ES-I3 (cell line): Measurements from ENCODE around the gene EHMT1.
"Not testable (repeated sequence)": the region's sequence is repeated elsewhere in the genome, so short reads cannot be mapped to it uniquely, and the experiment has no call there.

ENCODE experiments used
- H3K36me3 ChIP-seq: 2 replicates; pipeline ENCODE4 v1.6.1; 2013; ENCODE audit warnings: mild to moderate bottlenecking, low read length, control low read depth, moderate library complexity; ENCODE audit not compliant: insufficient read depth
- H3K4me1 ChIP-seq: 2 replicates; pipeline ENCODE4 v1.6.1; 2013; ENCODE audit warnings: mild to moderate bottlenecking, control low read depth, low read length; ENCODE audit not compliant: insufficient read depth
- H3K9ac ChIP-seq: 2 replicates; pipeline ENCODE4 v1.6.1; 2013; ENCODE audit warnings: low read depth, mild to moderate bottlenecking, low read length, moderate library complexity
- H3K9me3 ChIP-seq: 2 replicates; pipeline ENCODE4 v1.6.1; 2013; ENCODE audit warnings: mild to moderate bottlenecking, low read length, moderate library complexity; ENCODE audit not compliant: control insufficient read depth, insufficient read depth

Gene EHMT1

DNA sequence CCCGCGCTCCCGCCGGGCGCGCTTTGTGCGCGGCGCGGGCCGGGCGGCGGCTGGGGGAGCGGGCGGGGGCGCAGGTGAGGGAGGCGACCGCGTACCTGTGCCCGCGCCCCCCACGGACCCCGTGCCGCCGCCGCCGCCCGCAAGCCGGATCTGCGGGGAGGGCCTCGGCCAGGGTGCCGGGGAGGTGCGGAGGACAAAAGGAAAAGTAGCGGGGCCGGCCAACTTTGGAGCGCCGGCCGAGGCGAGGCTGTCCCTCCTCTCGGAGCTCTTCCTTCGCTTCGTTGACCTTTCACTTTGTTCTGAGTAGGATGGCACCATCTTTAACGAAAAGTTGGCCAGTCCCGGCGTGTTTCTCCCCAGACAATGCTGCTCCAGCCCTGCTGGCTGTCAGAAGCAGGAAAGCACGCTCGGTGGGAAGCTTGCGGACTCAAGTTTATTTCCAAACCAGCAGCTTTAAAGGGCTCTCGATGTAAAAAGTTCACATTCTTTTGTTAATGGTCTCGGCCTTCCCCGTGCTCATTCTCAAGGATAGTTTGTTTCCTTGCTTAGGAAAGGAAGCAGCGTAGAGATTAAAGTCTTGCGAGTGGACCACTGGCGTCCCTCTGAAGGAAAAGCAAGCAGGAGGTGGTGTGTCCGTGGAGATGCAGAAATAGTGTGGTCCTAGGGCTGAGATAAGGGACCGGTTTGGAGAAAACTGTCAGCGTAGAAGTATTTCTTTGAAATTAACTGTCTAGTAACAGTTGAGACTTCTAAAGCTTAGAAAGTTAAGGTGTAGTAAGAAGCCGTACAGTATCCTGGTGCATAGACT is 639 bp downstream of the EHMT1 start:
- Histone ChIP-seq H3K36me3 (peaks cover 12% of the 10 kb centered on the region), H3K9me3 (no peaks in the 10 kb centered on the region), H3K9ac (peak overlapping the region; percentile 89), H3K4me1 (peaks cover 10% of the 10 kb centered on the region; the same call in 1 of the 2 replicates)

DNA sequence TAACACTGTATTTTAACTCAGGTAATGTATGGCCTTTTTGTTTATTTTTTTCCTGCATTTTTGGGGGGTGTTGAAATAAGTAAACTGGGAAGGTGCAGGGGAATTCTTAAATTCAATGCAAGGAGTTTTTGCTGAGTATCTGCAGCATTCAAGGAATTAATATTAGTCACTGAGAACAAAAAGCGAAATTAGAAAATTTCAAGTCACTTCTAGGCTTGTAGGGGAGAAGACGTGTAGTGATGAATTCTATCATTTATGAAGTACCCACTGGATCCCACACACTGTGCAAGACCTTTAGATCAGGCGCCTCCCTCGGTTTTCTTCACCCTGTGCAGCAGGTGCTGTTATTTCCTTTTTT is 1.2 kb downstream of the EHMT1 start:
- Histone ChIP-seq H3K9ac (peak overlapping the region; percentile 89), H3K36me3 (peaks cover 12% of the 10 kb centered on the region), H3K4me1 (peaks cover 11% of the 10 kb centered on the region; the same call in 1 of the 2 replicates), H3K9me3 (no peaks in the 10 kb centered on the region)

DNA sequence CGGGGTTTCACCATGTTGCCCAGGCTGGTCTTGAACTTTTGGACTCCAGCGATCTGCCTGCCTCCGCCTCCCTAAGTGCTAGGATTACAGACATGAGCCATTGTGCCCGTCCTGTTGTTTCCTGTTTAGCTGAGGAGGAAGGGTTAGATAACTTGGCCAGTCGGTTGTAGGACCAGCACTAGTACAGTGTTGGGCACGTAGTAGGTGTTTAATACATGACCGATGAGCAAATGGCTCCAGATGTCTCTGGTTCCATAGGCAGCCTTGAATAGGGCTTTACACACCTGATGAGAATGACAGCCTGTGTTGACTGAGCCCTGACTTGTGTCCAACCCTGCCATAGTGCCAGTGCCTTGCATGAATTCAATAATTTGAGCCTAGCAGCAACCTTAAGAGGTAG is 1.8 kb downstream of the EHMT1 start:
- Histone ChIP-seq H3K9ac (no peak overlapping the region), H3K36me3 (peaks cover 12% of the 10 kb centered on the region), H3K9me3 (no peaks in the 10 kb centered on the region), H3K4me1 (peaks cover 16% of the 10 kb centered on the region; the same call in 1 of the 2 replicates)

GRCh38 chr9:137621131-137621757 is 2.4 kb downstream of the EHMT1 start:
- Histone ChIP-seq H3K4me1 (peaks cover 16% of the 10 kb centered on the region; the same call in 1 of the 2 replicates), H3K36me3 (peaks cover 12% of the 10 kb centered on the region), H3K9me3 (no peaks in the 10 kb centered on the region), H3K9ac (no peak overlapping the region)

- Histone ChIP-seq H3K36me3 (peaks cover 12% of the 10 kb centered on the region), H3K4me1 (peaks cover 16% of the 10 kb centered on the region; the same call in 1 of the 2 replicates)
- H3K9me3 ChIP-seq, H3K9ac ChIP-seq: not testable (repeated sequence)
Observed at GRCh38 chr9:137622211-137622610, 3.4 kb downstream of the EHMT1 start.

GRCh38 chr9:137626464-137626863 is 7.7 kb downstream of the EHMT1 start:
- Histone ChIP-seq H3K36me3 (0 out of 2 replicates have a peak, but pooled peaks cover 5% of the 10 kb centered on the region), H3K9me3 (no peaks in the 10 kb centered on the region), H3K9ac (no peak overlapping the region), H3K4me1 (peaks cover 13% of the 10 kb centered on the region; the same call in 1 of the 2 replicates)

- H3K4me1 ChIP-seq: peaks cover 13% of the 10 kb centered on the region; the same call in 1 of the 2 replicates
- H3K9ac ChIP-seq: not testable (repeated sequence)
Observed at GRCh38 chr9:137627406-137627805, 8.6 kb downstream of the EHMT1 start.

GRCh38 chr9:137630126-137630525 is 11.3 kb downstream of the EHMT1 start:
- Histone ChIP-seq H3K4me1 (peaks cover 15% of the 10 kb centered on the region; the same call in 1 of the 2 replicates), H3K9ac (no peak overlapping the region), H3K9me3 (no peaks in the 10 kb centered on the region), H3K36me3 (no peaks in the 10 kb centered on the region; the same call in 1 of the 2 replicates)

More at GRCh38 chr9:137627406-137627805, 8.6 kb downstream of the EHMT1 start:
- not testable (repeated sequence) for H3K36me3 ChIP-seq, H3K9me3 ChIP-seq

GRCh38 chr9:137630679-137631078 is 11.9 kb downstream of the EHMT1 start:
- Histone ChIP-seq H3K4me1 (peaks cover 10% of the 10 kb centered on the region; the same call in 1 of the 2 replicates), H3K9ac (no peak overlapping the region), H3K9me3 (no peaks in the 10 kb centered on the region), H3K36me3 (no peaks in the 10 kb centered on the region; the same call in 1 of the 2 replicates)

GRCh38 chr9:137631345-137632229 is 12.8 kb downstream of the EHMT1 start:
- Histone ChIP-seq H3K9ac (no peak overlapping the region), H3K36me3 (no peaks in the 10 kb centered on the region; the same call in 1 of the 2 replicates)

GRCh38 chr9:137632230-137633161 is 13.7 kb downstream of the EHMT1 start:
- no peaks in the 10 kb centered on the region; the same call in 1 of the 2 replicates for H3K36me3 ChIP-seq
- no peaks in the 10 kb centered on the region for H3K9me3 ChIP-seq
- H3K4me1 ChIP-seq: peaks cover 10% of the 10 kb centered on the region; the same call in 1 of the 2 replicates
- no peak overlapping the region for H3K9ac ChIP-seq

More at GRCh38 chr9:137631345-137632229, 12.8 kb downstream of the EHMT1 start:
- H3K4me1 ChIP-seq: peaks cover 10% of the 10 kb centered on the region; the same call in 1 of the 2 replicates
- no peaks in the 10 kb centered on the region for H3K9me3 ChIP-seq

DNA sequence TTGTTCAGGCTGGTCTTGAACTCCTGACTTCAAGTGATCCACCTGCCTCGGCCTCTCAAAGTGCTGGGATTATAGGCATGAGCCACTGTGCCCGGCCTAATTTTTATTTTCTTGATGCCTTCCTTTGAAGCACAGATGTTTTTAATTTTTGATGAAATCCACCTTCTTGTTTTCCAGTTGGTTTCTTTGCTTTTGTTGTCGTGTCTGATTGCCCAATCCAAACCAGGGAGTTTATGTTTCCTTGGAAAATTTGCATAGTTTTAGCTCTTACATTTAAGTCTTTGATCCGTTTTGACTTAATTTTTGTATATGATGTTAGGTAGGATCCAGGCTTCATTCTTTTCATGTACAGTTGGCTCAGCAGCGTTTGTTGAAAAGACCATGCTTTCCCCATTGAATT is 15.2 kb downstream of the EHMT1 start:
- no peaks in the 10 kb centered on the region for H3K9me3 ChIP-seq
- no peaks in the 10 kb centered on the region; the same call in 1 of the 2 replicates for H3K36me3 ChIP-seq
- no peak overlapping the region for H3K9ac ChIP-seq
- peaks cover 4% of the 10 kb centered on the region; the same call in 1 of the 2 replicates for H3K4me1 ChIP-seq

DNA sequence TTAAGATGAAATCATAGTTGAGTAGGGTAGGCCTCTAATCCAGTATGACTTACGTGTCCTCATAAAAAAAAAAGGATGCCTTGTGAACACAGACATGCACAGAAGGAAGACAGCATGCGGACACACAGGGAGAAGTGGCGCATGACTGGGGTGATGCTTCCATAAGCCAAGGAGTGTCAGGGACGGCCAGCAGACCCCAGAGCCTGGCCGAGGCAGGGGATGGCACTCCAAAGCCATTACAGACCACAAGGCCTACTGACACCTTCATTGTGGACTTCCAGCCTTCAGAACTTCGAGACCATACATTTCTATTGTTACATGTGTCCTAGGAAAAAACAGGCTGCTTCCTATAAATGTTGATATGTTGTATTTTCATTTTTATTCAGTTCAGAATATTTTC is 19.9 kb downstream of the EHMT1 start:
- Histone ChIP-seq H3K9ac (no peak overlapping the region), H3K9me3 (no peaks in the 10 kb centered on the region), H3K36me3 (no peaks in the 10 kb centered on the region; the same call in 1 of the 2 replicates), H3K4me1 (no peaks in the 10 kb centered on the region)
